ENCODE results near the gene TPTE2. TPM values are rescaled to one million over a fixed set of nuclear protein-coding genes. Genes with fewer than 3 reads are reported as not detected.
"Not testable (repeated sequence)": the region's sequence is repeated elsewhere in the genome, so short reads cannot be mapped to it uniquely, and the experiment has no call there.

Gene TPTE2
- total and polyA plus RNA-seq, 2 of the 8 experiments (the other 6 are each of a cell fraction or from before 2014, with no cell fraction given) = not detected

- H3K4me3 ChIP-seq (ENCODE audit: extremely low read depth in 1 of 4, insufficient read depth in 2 of 4, low read depth in 3 of 4, low read length in 4 of 4); H3K36me3 ChIP-seq (ENCODE audit: control insufficient read depth in 2 of 4, insufficient read depth in 4 of 4, low read length in 3 of 4); H2BK12ac ChIP-seq (ENCODE audit: low read depth, low read length); H2AFZ ChIP-seq (ENCODE audit: low read length); H4K5ac ChIP-seq (ENCODE audit: insufficient read length, low read depth, low read length); CTCF ChIA-PET (ENCODE audit: partially characterized antibody); DNase-seq (ENCODE audit: low read depth in 1 of 2, low spot score in 2 of 2); H2BK15ac ChIP-seq (ENCODE audit: low read length); H3K23me2 ChIP-seq (ENCODE audit: low read depth, low read length); H3K9ac ChIP-seq (replicated peaks in 1 of 4; ENCODE audit: extremely low read depth in 1 of 4, low read depth in 3 of 4, low read length in 3 of 4); H4K8ac ChIP-seq (ENCODE audit: extremely low read depth, insufficient read depth, low read length); H2AK5ac ChIP-seq (ENCODE audit: low read depth, low read length); H3K79me2 ChIP-seq (ENCODE audit: control insufficient read depth in 1 of 2, insufficient read depth in 2 of 2, low read length in 2 of 2); H3K27ac ChIP-seq (ENCODE audit: low read depth, low read length); H4K20me1 ChIP-seq (replicated peaks in 1 of 2; ENCODE audit: control insufficient read depth in 1 of 2, insufficient read depth in 2 of 2, low read length in 2 of 2); H2BK120ac ChIP-seq (replicated peaks; ENCODE audit: low read depth, low read length); H3K27me3 ChIP-seq (replicated peaks in 1 of 4; ENCODE audit: control insufficient read depth in 3 of 4, extremely low read depth in 1 of 4, insufficient read depth in 3 of 4, low read length in 3 of 4); H3K4me2 ChIP-seq (ENCODE audit: insufficient read depth in 1 of 2, low read depth in 2 of 2, low read length in 2 of 2); H3K4ac ChIP-seq (replicated peaks; ENCODE audit: insufficient read length, low read depth, low read length); H3K18ac ChIP-seq (ENCODE audit: extremely low read depth, low read length); H3K23ac ChIP-seq (ENCODE audit: insufficient read length); H3K56ac ChIP-seq (replicated peaks; ENCODE audit: insufficient read length, low read depth, low read length); H2BK20ac ChIP-seq (ENCODE audit: low read length); POLR2A ChIA-PET (ENCODE audit: partially characterized antibody); FAIRE-seq; H4K91ac ChIP-seq (replicated peaks; ENCODE audit: insufficient read length, low read length); H3K14ac ChIP-seq (ENCODE audit: insufficient read length); H2BK5ac ChIP-seq (ENCODE audit: low read depth, low read length); H3K4me1 ChIP-seq (replicated peaks in 1 of 4; ENCODE audit: control insufficient read depth in 3 of 4, insufficient read depth in 4 of 4, low read length in 3 of 4); H3K79me1 ChIP-seq (ENCODE audit: low read depth, low read length): not testable (repeated sequence)
- H3K9me3 ChIP-seq (ENCODE audit: insufficient read depth in 2 of 2, low read depth in 1 of 2, low read length in 1 of 2) = peaks cover 21 to 31% of the 10 kb centered on the region in 2 experiments
- WGBS, 2 experiments (ENCODE audit: extremely low coverage in 1 of 2, insufficient coverage in 1 of 2, insufficient read length in 1 of 2, insufficient replicate concordance in 2 of 2, low coverage in 1 of 2, low lambda C conversion rate in 2 of 2, missing lambda C conversion rate in 1 of 2) = 83% methylated on average over 3 of the region's 4 CpGs; no CpG with 5 or more reads in 1 of the 2 experiments
Measured at GRCh38 chr13:19557287-19557686, 4.0 kb downstream of the TPTE2 start.

DNA sequence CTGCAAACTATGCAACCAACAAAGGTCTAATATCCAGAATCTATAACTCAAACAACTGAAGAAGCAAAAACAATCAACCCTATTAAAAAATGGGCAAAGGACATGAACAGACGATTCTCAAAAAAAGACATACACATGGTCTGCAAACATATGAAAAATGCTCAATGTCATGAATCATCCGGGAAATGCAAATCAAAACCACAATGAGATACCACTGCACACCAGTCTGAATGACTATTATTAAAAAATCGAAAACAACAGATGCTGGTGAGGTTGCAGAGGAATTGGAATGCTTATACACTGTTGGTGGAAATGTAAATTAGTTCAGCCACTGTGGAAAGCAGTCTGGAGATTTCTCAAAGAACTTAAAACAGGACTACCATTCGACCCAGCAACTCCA is 12.1 kb downstream of the TPTE2 start:
- H3K23ac ChIP-seq (ENCODE audit: insufficient read length); H3K79me2 ChIP-seq (ENCODE audit: control insufficient read depth in 1 of 2, insufficient read depth in 2 of 2, low read length in 2 of 2); H3K18ac ChIP-seq (ENCODE audit: extremely low read depth, low read length); H2BK120ac ChIP-seq (replicated peaks; ENCODE audit: low read depth, low read length); FAIRE-seq; H4K5ac ChIP-seq (ENCODE audit: insufficient read length, low read depth, low read length); DNase-seq (ENCODE audit: low read depth in 1 of 2, low spot score in 2 of 2); H4K8ac ChIP-seq (ENCODE audit: extremely low read depth, insufficient read depth, low read length); H3K14ac ChIP-seq (ENCODE audit: insufficient read length); H3K27ac ChIP-seq (ENCODE audit: low read depth, low read length); H4K91ac ChIP-seq (replicated peaks; ENCODE audit: insufficient read length, low read length); POLR2A ChIA-PET (ENCODE audit: partially characterized antibody); H3K9ac ChIP-seq (replicated peaks in 1 of 4; ENCODE audit: extremely low read depth in 1 of 4, low read depth in 3 of 4, low read length in 3 of 4); H3K4me1 ChIP-seq (replicated peaks in 1 of 4; ENCODE audit: control insufficient read depth in 3 of 4, insufficient read depth in 4 of 4, low read length in 3 of 4); H2BK5ac ChIP-seq (ENCODE audit: low read depth, low read length); CTCF ChIA-PET (ENCODE audit: partially characterized antibody); H3K23me2 ChIP-seq (ENCODE audit: low read depth, low read length); H3K27me3 ChIP-seq (replicated peaks in 1 of 4; ENCODE audit: control insufficient read depth in 3 of 4, extremely low read depth in 1 of 4, insufficient read depth in 3 of 4, low read length in 3 of 4); H2BK20ac ChIP-seq (ENCODE audit: low read length); H3K4me3 ChIP-seq (ENCODE audit: extremely low read depth in 1 of 4, insufficient read depth in 2 of 4, low read depth in 3 of 4, low read length in 4 of 4); H3K36me3 ChIP-seq (ENCODE audit: control insufficient read depth in 2 of 4, insufficient read depth in 4 of 4, low read length in 3 of 4); H2AFZ ChIP-seq (ENCODE audit: low read length); H3K4me2 ChIP-seq (ENCODE audit: insufficient read depth in 1 of 2, low read depth in 2 of 2, low read length in 2 of 2); H3K56ac ChIP-seq (replicated peaks; ENCODE audit: insufficient read length, low read depth, low read length); H2AK5ac ChIP-seq (ENCODE audit: low read depth, low read length); H3K4ac ChIP-seq (replicated peaks; ENCODE audit: insufficient read length, low read depth, low read length); H4K20me1 ChIP-seq (replicated peaks in 1 of 2; ENCODE audit: control insufficient read depth in 1 of 2, insufficient read depth in 2 of 2, low read length in 2 of 2); H2BK15ac ChIP-seq (ENCODE audit: low read length); H3K79me1 ChIP-seq (ENCODE audit: low read depth, low read length); H2BK12ac ChIP-seq (ENCODE audit: low read depth, low read length): not testable (repeated sequence)
- WGBS, 2 experiments (ENCODE audit: extremely low coverage in 1 of 2, insufficient coverage in 1 of 2, insufficient read length in 1 of 2, insufficient replicate concordance in 2 of 2, low coverage in 1 of 2, low lambda C conversion rate in 2 of 2, missing lambda C conversion rate in 1 of 2) = 78% methylated on average over 3 of the region's 4 CpGs; no CpG with 5 or more reads in 1 of the 2 experiments
- H3K9me3 ChIP-seq (ENCODE audit: insufficient read depth in 2 of 2, low read depth in 1 of 2, low read length in 1 of 2) = peaks cover 11 to 18% of the 10 kb centered on the region in 2 experiments; a peak in 3 of 4 replicates

Measured in H1 (cell line).